Erythroblast (primary cell): Measurements from ENCODE around the gene CAPG.
A peak's percentile ranks its signal among the peaks of the same experiment; 100 is the strongest.

Experiments used
- DNase-seq, 2 experiments: peaks; one replicate each; lab custom pipeline; 2025; lab: John Stamatoyannopoulos, UW
- GATA1 ChIP-seq: IDR thresholded peaks from 2 replicates; pipeline ENCODE4 v1.6.1; 2011; ENCODE audit warnings: low read depth, mild to moderate bottlenecking, control low read depth, low read length, moderate library complexity
- POLR2A ChIP-seq: IDR thresholded peaks from 2 replicates; pipeline ENCODE4 v1.6.1; 2011; ENCODE audit warnings: mild to moderate bottlenecking, low read length

CAPG gene

GRCh38 chr2:85435220-85435958 lies 25.2 kb upstream of the CAPG start:
- no peak for DNase-seq
- TF ChIP-seq GATA1 (no peak), POLR2A (no peak)

- DNase-seq = no peak
- TF ChIP-seq POLR2A (no peak), GATA1 (no peak)
These were observed 24.5 kb upstream of the CAPG start for GRCh38 chr2:85434696-85435095.

DNA sequence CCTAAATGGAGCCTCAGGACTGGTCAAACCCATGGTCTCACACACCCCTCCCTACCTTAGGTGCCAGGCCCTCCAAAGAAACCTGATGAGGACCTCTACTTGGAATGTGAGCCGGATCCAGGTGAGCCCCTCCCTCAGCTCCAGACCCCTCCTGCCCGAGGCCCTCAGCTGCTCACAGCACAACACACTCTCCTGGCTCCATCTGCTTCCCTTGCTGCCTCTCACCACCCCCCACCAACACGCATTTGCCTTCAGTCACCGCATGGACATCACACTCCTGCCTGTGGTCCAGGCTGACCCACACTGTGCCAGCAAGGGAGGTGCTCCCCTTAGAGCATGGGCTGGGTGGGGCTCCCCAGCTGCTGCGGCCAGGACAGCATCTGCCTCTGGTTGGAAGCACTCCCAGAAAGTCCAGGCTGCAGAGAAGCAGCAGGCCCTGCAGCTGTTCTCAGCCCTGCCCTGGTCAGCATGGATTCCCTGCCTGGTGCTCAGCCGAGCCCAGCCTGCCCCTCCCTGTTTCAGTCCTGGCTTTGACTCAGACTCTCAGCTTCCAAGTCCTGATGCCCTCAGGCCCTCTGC lies 23.4 kb upstream of the CAPG start:
- peak; percentile 76 to 81 for DNase-seq
- no peak for TF ChIP-seq GATA1
- TF ChIP-seq POLR2A = no peak

- no peak for DNase-seq
- TF ChIP-seq POLR2A = no peak
- no peak for TF ChIP-seq GATA1
These were observed 21.5 kb upstream of the CAPG start for GRCh38 chr2:85431570-85432205.

- no peak for DNase-seq
These were observed 20.8 kb upstream of the CAPG start for GRCh38 chr2:85430752-85431569.

DNA sequence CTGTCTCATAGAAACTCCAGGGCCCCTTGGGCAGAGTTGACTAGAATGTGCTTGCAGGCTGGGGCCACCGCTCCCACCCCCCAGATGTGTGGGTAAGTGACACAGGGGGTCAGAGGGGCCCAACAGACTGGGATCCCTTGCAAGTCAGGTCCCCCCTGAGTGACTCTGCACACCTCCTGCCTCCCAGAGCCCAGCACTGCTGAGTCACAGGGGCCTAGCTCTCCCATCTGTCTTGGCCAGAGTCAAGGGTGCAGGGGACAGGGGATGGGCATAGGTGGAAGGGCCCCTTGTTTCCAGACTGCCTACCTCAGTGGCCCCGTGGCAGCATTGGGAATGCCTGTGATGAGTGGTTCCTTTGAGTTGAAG lies 19.7 kb upstream of the CAPG start:
- peak; percentile 67 to 82 for DNase-seq
- no peak for TF ChIP-seq GATA1
- no peak for TF ChIP-seq POLR2A

More at GRCh38 chr2:85430752-85431569, 20.8 kb upstream of the CAPG start:
- TF ChIP-seq GATA1 (no peak), POLR2A (no peak)

- TF ChIP-seq GATA1 (no peak), POLR2A (no peak)
- DNase-seq = no peak
These were observed 19.2 kb upstream of the CAPG start for GRCh38 chr2:85429213-85429923.

GRCh38 chr2:85428343-85428881 lies 18.2 kb upstream of the CAPG start:
- TF ChIP-seq POLR2A (peak; percentile 56), GATA1 (no peak)
- peak; percentile 85 to 87 for DNase-seq

- DNase-seq = no peak
- TF ChIP-seq GATA1 (no peak), POLR2A (no peak)
These were observed 17.2 kb upstream of the CAPG start for GRCh38 chr2:85427300-85427835.

DNA sequence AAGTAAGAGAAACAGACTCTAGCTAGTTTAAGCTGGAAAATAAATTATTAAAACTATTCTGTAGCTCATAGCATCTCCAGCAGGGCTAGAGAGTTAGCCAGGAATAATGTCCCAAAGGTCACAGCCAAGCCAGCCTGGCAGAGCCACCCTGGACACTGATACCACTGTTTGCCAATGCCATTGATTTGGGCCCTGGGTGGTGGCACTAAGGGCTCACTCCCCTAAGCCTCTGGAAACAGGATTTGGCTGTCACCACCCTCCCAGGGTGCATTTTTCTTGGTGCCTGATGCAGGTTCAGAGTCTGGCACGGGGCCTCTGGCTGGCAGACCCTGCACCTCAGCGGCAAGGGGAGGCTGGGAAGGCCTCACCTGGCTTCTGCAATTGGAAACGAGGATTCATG lies 15.4 kb upstream of the CAPG start:
- TF ChIP-seq POLR2A (no peak), GATA1 (no peak)
- no peak for DNase-seq

- peak; percentile 61 to 76 for DNase-seq
- no peak for TF ChIP-seq POLR2A
- no peak for TF ChIP-seq GATA1
These were observed 13.4 kb upstream of the CAPG start for GRCh38 chr2:85423525-85423924.

GRCh38 chr2:85422072-85422457 lies 11.9 kb upstream of the CAPG start:
- no peak for DNase-seq
- TF ChIP-seq GATA1 (no peak), POLR2A (no peak)
